ENCODE data around the gene CPE. TPM values are rescaled to one million over a fixed set of nuclear protein-coding genes. Genes with fewer than 3 reads are reported as not detected.

Gene CPE
- total RNA-seq, 3 donors from 2014 or later (not counting 1 experiment from before 2014, with no cell fraction given), result not detected

DNA sequence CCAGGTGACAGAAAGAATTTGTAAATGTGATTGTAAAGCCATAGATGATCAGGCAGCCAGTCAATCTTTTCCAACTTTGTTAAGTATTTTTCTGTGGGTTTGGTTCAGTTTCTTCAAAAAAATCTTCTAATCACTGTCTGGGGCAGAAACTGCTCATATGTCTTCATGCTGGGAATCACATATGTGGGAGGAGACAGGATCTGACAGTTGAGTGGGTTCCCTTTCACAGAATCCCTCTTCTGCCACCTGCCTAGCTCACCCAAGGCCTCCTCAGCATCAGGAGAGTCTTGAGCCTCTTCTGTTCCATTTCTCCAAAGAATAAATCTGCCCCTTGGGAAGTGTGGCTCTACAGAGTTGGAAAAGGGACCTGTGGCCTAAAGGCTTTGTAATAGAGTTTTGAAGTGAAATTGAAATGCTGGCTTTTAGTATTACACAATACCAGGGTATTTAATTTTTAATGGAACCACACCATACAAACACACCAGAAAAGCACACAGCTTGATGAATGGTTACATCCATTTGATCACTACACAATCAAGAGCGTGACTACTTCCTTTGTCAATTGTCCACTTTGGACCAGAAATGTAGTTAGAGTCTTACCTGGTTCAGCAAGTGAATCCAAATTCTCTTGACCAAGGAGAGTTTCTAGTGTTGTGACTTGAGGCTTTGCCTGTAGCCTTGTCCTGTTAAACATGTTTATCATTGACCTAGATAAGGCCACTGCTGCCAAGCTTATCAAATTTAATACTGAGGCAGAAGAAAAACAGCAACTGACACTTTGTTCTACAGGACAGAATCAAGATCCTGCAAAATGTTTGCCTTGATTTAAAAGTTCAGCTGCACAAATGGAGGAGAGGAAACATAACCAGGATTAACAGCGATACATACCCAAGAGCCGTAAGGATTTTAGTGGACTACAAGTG is 30.9 kb upstream of the CPE start:
- H3K27ac Mint-ChIP-seq, result no peak overlapping the region
- peaks cover 10 to 20% of the 10 kb centered on the region in 2 donors for H3K27me3 Mint-ChIP-seq (ENCODE audit: low read depth in 2 of 2)
- H3K9me3 Mint-ChIP-seq, result no peaks in the 10 kb centered on the region
- no peak overlapping the region for H3K4me3 Mint-ChIP-seq
- DNase-seq (no peak), ATAC-seq (no peak)
- no peaks in the 10 kb centered on the region for H3K36me3 Mint-ChIP-seq
- peaks cover 0 to 5% of the 10 kb centered on the region in 2 donors for H3K4me1 Mint-ChIP-seq
- TF ChIP-seq, protein P1, sequence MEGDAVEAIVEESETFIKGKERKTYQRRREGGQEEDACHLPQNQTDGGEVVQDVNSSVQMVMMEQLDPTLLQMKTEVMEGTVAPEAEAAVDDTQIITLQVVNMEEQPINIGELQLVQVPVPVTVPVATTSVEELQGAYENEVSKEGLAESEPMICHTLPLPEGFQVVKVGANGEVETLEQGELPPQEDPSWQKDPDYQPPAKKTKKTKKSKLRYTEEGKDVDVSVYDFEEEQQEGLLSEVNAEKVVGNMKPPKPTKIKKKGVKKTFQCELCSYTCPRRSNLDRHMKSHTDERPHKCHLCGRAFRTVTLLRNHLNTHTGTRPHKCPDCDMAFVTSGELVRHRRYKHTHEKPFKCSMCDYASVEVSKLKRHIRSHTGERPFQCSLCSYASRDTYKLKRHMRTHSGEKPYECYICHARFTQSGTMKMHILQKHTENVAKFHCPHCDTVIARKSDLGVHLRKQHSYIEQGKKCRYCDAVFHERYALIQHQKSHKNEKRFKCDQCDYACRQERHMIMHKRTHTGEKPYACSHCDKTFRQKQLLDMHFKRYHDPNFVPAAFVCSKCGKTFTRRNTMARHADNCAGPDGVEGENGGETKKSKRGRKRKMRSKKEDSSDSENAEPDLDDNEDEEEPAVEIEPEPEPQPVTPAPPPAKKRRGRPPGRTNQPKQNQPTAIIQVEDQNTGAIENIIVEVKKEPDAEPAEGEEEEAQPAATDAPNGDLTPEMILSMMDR (IDR thresholded peaks at IDR 0.05), result no peak
- intact Hi-C loops (cut with micrococcal nuclease), result no loop called here
- Histone ChIP-seq H3K36me3 (ENCODE audit: control insufficient read depth, insufficient read depth, low read length) (no peaks in the 10 kb centered on the region), H3K4me3 (ENCODE audit: low read length) (no peak overlapping the region), H3K27ac (ENCODE audit: low read length) (no peak overlapping the region), H3K4me1 (ENCODE audit: control insufficient read depth, insufficient read depth, low read length) (no peaks in the 10 kb centered on the region), H3K27me3 (ENCODE audit: control insufficient read depth, insufficient read depth, low read length) (no peaks in the 10 kb centered on the region), H3K9me3 (ENCODE audit: control insufficient read depth, insufficient read depth, low read length) (no peaks in the 10 kb centered on the region)
- 87% methylated on average over 1 of the region's 3 CpGs for WGBS (ENCODE audit: insufficient coverage)

DNA sequence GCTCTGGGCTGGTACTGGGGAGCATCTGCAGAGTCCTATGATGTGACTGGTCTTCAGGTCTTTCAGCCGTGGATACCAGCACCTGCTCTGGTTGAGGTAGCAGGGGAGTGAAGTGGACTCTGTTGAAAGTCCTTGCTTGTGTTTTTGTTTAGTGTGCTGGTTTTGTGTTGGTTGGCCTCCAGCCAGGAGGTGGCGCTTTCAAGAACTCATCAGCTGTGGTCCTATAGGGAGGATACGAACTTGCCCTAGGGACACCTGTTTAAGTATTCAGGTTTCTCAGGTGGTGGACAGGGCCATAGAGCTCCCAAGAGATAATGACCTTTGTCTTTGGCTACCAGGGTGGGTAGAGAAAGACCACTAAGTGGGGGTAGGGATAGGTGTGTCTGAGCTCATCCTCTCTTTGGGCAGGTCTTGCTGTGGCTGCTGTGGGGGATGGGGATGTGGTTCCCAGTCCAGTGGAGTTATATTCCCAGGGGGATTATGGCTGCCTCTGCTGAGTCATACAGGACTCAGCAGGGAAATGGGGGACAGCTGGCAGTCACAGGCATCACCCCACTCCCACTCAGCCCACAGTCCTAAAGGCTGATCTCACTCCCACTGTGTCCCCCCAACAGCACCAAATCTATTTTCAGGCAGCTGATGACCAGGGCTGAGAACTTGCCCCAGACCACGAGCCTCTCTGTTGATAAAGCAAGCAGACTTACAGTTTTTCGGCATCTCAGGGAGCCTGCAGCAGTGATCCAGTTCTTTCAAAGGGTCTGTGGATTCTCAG is 27.3 kb upstream of the CPE start:
- Histone ChIP-seq H3K27ac (ENCODE audit: low read length) (no peak overlapping the region), H3K4me3 (ENCODE audit: low read length) (no peak overlapping the region), H3K4me1 (ENCODE audit: control insufficient read depth, insufficient read depth, low read length) (no peaks in the 10 kb centered on the region), H3K36me3 (ENCODE audit: control insufficient read depth, insufficient read depth, low read length) (no peaks in the 10 kb centered on the region), H3K9me3 (ENCODE audit: control insufficient read depth, insufficient read depth, low read length) (no peaks in the 10 kb centered on the region), H3K27me3 (ENCODE audit: control insufficient read depth, insufficient read depth, low read length) (no peaks in the 10 kb centered on the region)
- 92% methylated on average over 5 of the region's 5 CpGs for WGBS (ENCODE audit: insufficient coverage)
- Mint-ChIP-seq H3K36me3 (no peaks in the 10 kb centered on the region), H3K27me3 (ENCODE audit: low read depth in 2 of 2) (peaks cover 10 to 22% of the 10 kb centered on the region in 2 donors), H3K4me1 (no peaks in the 10 kb centered on the region), H3K9me3 (no peaks in the 10 kb centered on the region), H3K27ac (no peak overlapping the region), H3K4me3 (no peak overlapping the region)
- TF ChIP-seq, protein P1 (IDR thresholded peaks at IDR 0.05), result no peak
- DNase-seq, result no peak
- intact Hi-C loops (cut with micrococcal nuclease), result loop anchor here (10.0 kb wide), 1 partner anchor 113 kb away; no protein-coding TSS in a partner anchor
- ATAC-seq, result no peak

DNA sequence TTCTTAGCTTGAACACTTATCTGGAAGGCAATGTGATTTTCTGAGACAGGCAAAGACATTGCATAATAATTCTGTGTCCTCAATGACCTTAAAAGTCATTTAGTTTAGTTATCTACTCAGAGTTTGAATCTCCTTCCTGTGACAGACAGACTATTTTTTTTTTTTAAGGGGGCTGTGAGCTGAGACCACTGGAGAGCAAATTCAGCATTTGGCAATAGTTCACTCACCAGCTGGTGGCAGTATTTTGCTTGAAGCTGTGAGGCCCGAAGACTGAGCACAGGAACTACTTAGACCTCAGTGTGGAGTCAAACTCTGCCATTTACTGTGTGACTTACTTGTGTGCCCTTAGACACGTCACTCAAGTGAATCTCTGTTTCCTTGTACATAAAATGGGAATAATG is 22.9 kb upstream of the CPE start:
- peak in 1 of 3 donors; percentile 36 for ATAC-seq
- H3K27me3 ChIP-seq (ENCODE audit: control insufficient read depth, insufficient read depth, low read length), result no peaks in the 10 kb centered on the region
- H3K27ac ChIP-seq (ENCODE audit: low read length), result no peak overlapping the region
- intact Hi-C loops (cut with micrococcal nuclease), result loop anchor here (10.0 kb wide), 1 partner anchor 109 kb away; no protein-coding TSS in a partner anchor
- 13% methylated on average over 2 of the region's 2 CpGs for WGBS (ENCODE audit: insufficient coverage)
- H3K4me3 ChIP-seq (ENCODE audit: low read length), result no peak overlapping the region
- Mint-ChIP-seq H3K4me1 (no peaks in the 10 kb centered on the region), H3K36me3 (no peaks in the 10 kb centered on the region), H3K27me3 (ENCODE audit: low read depth in 2 of 2) (peaks cover 14 to 29% of the 10 kb centered on the region in 2 donors), H3K27ac (no peak overlapping the region), H3K9me3 (no peaks in the 10 kb centered on the region), H3K4me3 (no peak overlapping the region)
- H3K9me3 ChIP-seq (ENCODE audit: control insufficient read depth, insufficient read depth, low read length), result no peaks in the 10 kb centered on the region
- no peaks in the 10 kb centered on the region for H3K36me3 ChIP-seq (ENCODE audit: control insufficient read depth, insufficient read depth, low read length)
- peak in 1 of 2 donors; percentile 24 for DNase-seq
- H3K4me1 ChIP-seq (ENCODE audit: control insufficient read depth, insufficient read depth, low read length), result no peaks in the 10 kb centered on the region
- TF ChIP-seq, protein P1 (IDR thresholded peaks at IDR 0.05), result no peak

Data from natural killer cell (primary cell).